ENCODE results near the gene SH3RF3.

The SH3RF3 gene

GRCh38 chr2:109098251-109098920 is 30.6 kb upstream of the SH3RF3 start:
- TF ChIP-seq, protein P1, sequence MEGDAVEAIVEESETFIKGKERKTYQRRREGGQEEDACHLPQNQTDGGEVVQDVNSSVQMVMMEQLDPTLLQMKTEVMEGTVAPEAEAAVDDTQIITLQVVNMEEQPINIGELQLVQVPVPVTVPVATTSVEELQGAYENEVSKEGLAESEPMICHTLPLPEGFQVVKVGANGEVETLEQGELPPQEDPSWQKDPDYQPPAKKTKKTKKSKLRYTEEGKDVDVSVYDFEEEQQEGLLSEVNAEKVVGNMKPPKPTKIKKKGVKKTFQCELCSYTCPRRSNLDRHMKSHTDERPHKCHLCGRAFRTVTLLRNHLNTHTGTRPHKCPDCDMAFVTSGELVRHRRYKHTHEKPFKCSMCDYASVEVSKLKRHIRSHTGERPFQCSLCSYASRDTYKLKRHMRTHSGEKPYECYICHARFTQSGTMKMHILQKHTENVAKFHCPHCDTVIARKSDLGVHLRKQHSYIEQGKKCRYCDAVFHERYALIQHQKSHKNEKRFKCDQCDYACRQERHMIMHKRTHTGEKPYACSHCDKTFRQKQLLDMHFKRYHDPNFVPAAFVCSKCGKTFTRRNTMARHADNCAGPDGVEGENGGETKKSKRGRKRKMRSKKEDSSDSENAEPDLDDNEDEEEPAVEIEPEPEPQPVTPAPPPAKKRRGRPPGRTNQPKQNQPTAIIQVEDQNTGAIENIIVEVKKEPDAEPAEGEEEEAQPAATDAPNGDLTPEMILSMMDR (IDR thresholded peaks at IDR 0.05; ENCODE audit: insufficient read depth, low read depth, low read length, missing control alignments): no peak
- peak; percentile 82 for DNase-seq (ENCODE audit: low read depth)
- no peak overlapping the region for H3K4me3 ChIP-seq (ENCODE audit: low read length)

GRCh38 chr2:109098921-109099273 is 30.1 kb upstream of the SH3RF3 start:
- H3K4me3 ChIP-seq (ENCODE audit: low read length): no peak overlapping the region
- TF ChIP-seq, protein P1 (IDR thresholded peaks at IDR 0.05; ENCODE audit: insufficient read depth, low read depth, low read length, missing control alignments): no peak
- no peak for DNase-seq (ENCODE audit: low read depth)

DNA sequence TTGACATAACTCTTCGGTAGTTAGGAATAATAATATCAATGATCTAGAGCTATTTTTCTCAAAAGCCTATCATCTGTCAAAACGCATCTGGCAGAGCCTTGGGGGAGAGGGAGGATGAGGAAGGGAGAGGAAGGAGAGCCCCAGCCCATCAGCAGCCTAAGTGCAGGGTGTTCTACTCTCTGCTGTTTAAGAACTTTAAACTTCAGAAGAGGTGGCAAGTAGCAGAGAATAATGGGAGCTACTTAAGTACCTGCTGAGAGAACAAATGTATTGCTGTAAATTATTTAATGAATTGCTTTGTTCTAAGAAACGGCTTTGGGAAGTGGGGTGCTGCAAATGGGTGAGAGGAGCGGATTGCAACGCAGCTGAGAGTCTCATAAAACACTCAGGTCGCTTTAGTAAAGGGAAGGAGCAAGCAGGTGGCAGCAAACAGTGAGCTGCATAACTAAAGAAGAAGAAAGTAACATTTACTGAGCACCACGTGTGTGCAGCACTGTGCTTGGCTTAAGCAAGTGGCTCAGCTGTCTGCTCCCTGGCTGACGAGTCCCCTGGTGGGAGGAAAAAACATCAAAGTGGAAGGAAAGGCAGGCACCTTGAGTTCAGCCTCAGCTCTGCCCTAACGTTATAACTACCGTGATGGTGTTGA is 26.3 kb upstream of the SH3RF3 start:
- TF ChIP-seq, protein P1 (IDR thresholded peaks at IDR 0.05; ENCODE audit: insufficient read depth, low read depth, low read length, missing control alignments): no peak
- no peak for DNase-seq (ENCODE audit: low read depth)
- H3K4me3 ChIP-seq (ENCODE audit: low read length): no peak overlapping the region

GRCh38 chr2:109105113-109105512 is 23.9 kb upstream of the SH3RF3 start:
- DNase-seq (ENCODE audit: low read depth): no peak
- TF ChIP-seq, protein P1 (IDR thresholded peaks at IDR 0.05; ENCODE audit: insufficient read depth, low read depth, low read length, missing control alignments): no peak
- no peak overlapping the region for H3K4me3 ChIP-seq (ENCODE audit: low read length)

DNA sequence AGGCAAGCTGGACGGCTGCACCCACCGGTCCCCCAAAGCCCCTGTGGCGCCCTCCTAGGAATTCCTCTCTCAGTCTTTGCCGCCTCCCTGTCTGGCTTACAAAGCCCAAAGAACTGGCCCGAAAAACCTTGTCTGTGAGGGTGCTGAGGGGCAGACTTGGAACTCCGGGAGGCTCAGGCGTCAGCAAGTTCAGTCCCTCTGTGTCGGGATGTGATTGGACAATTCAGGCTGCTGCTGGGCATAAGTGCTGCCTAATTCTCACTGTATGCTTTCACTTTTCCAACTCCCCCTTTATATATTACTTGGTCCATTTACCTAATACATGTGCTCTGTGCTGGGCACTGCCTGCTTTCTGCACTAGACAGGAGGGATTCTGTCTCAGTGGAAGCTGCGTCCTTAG is 20.3 kb upstream of the SH3RF3 start:
- no peak for DNase-seq (ENCODE audit: low read depth)
- H3K4me3 ChIP-seq (ENCODE audit: low read length): no peak overlapping the region
- TF ChIP-seq, protein P1 (IDR thresholded peaks at IDR 0.05; ENCODE audit: insufficient read depth, low read depth, low read length, missing control alignments): no peak

DNA sequence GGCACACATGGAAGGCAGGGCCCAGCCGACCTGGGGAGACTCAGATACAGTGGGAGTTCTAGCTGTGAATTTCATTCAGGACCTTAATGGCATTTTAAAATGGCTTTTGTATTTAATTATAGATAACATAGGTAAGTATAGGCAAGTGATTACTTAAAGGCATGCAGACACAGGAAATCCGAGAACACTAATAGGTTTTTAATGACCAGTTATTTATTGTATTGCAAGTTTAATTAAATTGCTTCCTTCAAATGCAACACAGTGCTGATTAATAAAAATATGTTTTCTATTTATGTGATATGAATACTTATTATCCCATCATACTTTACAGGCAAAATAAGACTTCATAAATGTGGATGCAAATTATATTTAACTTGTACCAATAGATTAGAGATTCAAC is 19.7 kb upstream of the SH3RF3 start:
- no peak for DNase-seq (ENCODE audit: low read depth)

More for the DNA sequence above, 19.7 kb upstream of the SH3RF3 start:
- TF ChIP-seq, protein P1 (IDR thresholded peaks at IDR 0.05; ENCODE audit: insufficient read depth, low read depth, low read length, missing control alignments): no peak
- no peak overlapping the region for H3K4me3 ChIP-seq (ENCODE audit: low read length)
